HCT116 (cell line): ENCODE measurements around the gene YBX1.

Experiments used
- CTCF ChIP-seq, 3 experiments: fragments of 200-600 bp in 1 of 3; sonication (generic) in 1 of 3; IDR thresholded peaks in 2 of 3; conservative IDR thresholded peaks in 1 of 3; 2 replicates each; pipeline ENCODE4 v1.5.1; 2012 to 2017; ENCODE audit warnings: low read depth in 2 of 3, low read length in 2 of 3, antibody characterized with exemption in 1 of 3, borderline replicate concordance in 1 of 3, control low read depth in 1 of 3, mild to moderate bottlenecking in 1 of 3, mixed read lengths in 1 of 3, mixed run types in 1 of 3, moderate library complexity in 1 of 3; ENCODE audit not compliant: insufficient read depth in 1 of 3
- JUND ChIP-seq: IDR thresholded peaks from 2 replicates; pipeline ENCODE4 v1.6.1; 2012
- POLR2A ChIP-seq: IDR thresholded peaks from 2 replicates; pipeline ENCODE4 v1.7.0; 2011; ENCODE audit warnings: borderline replicate concordance; ENCODE audit not compliant: insufficient read depth, insufficient read length; ENCODE audit errors: extremely low read depth
- TF ChIP-seq, protein P1 (sequence below): IDR thresholded peaks from 2 replicates; pipeline ENCODE4 v1.6.1; 2012; ENCODE audit warnings: low read depth

GRCh38 chr1:42692461-42692860 lies 10.2 kb downstream of the YBX1 start:
- TF ChIP-seq, protein P1, sequence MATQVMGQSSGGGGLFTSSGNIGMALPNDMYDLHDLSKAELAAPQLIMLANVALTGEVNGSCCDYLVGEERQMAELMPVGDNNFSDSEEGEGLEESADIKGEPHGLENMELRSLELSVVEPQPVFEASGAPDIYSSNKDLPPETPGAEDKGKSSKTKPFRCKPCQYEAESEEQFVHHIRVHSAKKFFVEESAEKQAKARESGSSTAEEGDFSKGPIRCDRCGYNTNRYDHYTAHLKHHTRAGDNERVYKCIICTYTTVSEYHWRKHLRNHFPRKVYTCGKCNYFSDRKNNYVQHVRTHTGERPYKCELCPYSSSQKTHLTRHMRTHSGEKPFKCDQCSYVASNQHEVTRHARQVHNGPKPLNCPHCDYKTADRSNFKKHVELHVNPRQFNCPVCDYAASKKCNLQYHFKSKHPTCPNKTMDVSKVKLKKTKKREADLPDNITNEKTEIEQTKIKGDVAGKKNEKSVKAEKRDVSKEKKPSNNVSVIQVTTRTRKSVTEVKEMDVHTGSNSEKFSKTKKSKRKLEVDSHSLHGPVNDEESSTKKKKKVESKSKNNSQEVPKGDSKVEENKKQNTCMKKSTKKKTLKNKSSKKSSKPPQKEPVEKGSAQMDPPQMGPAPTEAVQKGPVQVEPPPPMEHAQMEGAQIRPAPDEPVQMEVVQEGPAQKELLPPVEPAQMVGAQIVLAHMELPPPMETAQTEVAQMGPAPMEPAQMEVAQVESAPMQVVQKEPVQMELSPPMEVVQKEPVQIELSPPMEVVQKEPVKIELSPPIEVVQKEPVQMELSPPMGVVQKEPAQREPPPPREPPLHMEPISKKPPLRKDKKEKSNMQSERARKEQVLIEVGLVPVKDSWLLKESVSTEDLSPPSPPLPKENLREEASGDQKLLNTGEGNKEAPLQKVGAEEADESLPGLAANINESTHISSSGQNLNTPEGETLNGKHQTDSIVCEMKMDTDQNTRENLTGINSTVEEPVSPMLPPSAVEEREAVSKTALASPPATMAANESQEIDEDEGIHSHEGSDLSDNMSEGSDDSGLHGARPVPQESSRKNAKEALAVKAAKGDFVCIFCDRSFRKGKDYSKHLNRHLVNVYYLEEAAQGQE, result no peak
- TF ChIP-seq POLR2A, result no peak
- TF ChIP-seq JUND, result no peak
- no peak for TF ChIP-seq CTCF (IDR thresholded peaks at IDR 0.05 in 2 of 3, conservative IDR thresholded peaks at IDR 0.05 in 1 of 3; ENCODE audit: borderline replicate concordance in 1 of 3, insufficient read depth in 1 of 3, low read depth in 2 of 3, low read length in 2 of 3)
